Hepatocyte (in vitro differentiated cells): ENCODE results near the gene CHRNE. TPM values are rescaled to one million over a fixed set of nuclear protein-coding genes. Genes with fewer than 3 reads are reported as not detected.

Experiments
- DNase-seq: peaks from one replicate; pipeline ENCODE4 v3.0.0-alpha.2; 2016; ENCODE audit warnings: low spot score
- H2AFZ ChIP-seq: fragments of 200-600 bp; sonication (generic); 2 replicates; pipeline ENCODE4 v1.6.0; 2016; ENCODE audit warnings: antibody characterized with exemption, mild to moderate bottlenecking
- H3K27ac ChIP-seq: fragments of 200-600 bp; sonication (generic); 2 replicates; pipeline ENCODE4 v1.5.1; 2016; ENCODE audit warnings: mild to moderate bottlenecking
- H3K27me3 ChIP-seq: fragments of 200-600 bp; sonication (generic); 2 replicates; pipeline ENCODE4 v1.6.1; 2016
- H3K36me3 ChIP-seq: fragments of 200-600 bp; sonication (generic); replicated peaks from 2 replicates; pipeline ENCODE4 v1.5.1; 2016; ENCODE audit warnings: low read depth; ENCODE audit not compliant: insufficient read depth
- H3K4me1 ChIP-seq: fragments of 200-600 bp; sonication (generic); 2 replicates; pipeline ENCODE4 v1.5.1; 2016; ENCODE audit warnings: mild to moderate bottlenecking, moderate library complexity; ENCODE audit not compliant: insufficient read depth
- H3K4me2 ChIP-seq: fragments of 200-600 bp; sonication (generic); 2 replicates; pipeline ENCODE4 v1.6.0; 2016
- H3K4me3 ChIP-seq: fragments of 200-600 bp; sonication (generic); 2 replicates; pipeline ENCODE4 v1.5.1; 2016; ENCODE audit warnings: mild to moderate bottlenecking
- H3K79me2 ChIP-seq: fragments of 200-600 bp; sonication (generic); 2 replicates; pipeline ENCODE4 v1.6.0; 2017; ENCODE audit warnings: mild to moderate bottlenecking
- H3K9me2 ChIP-seq: fragments of 200-600 bp; sonication (generic); replicated peaks from 2 replicates; pipeline ENCODE4 v1.6.0; 2017; ENCODE audit warnings: mild to moderate bottlenecking; ENCODE audit not compliant: insufficient read depth
- H3K9me3 ChIP-seq: fragments of 200-600 bp; sonication (generic); 2 replicates; pipeline ENCODE4 v1.5.1; 2016; ENCODE audit warnings: low read depth, mild to moderate bottlenecking
- H4K20me1 ChIP-seq: fragments of 200-600 bp; sonication (generic); 2 replicates; pipeline ENCODE4 v1.6.0; 2016; ENCODE audit warnings: mild to moderate bottlenecking; ENCODE audit not compliant: insufficient read depth, poor library complexity, severe bottlenecking
- CTCF ChIP-seq: fragments of 200-600 bp; sonication (generic); IDR thresholded peaks from 2 replicates; pipeline ENCODE4 v1.5.1; 2016; ENCODE audit warnings: antibody characterized with exemption, mild to moderate bottlenecking; ENCODE audit not compliant: poor library complexity
- EZH2 ChIP-seq: fragments of 200-600 bp; sonication (generic); IDR thresholded peaks from 2 replicates; pipeline ENCODE4 v1.6.1; 2016; ENCODE audit warnings: antibody characterized with exemption, mild to moderate bottlenecking, borderline replicate concordance
- EZH2phosphoT487 ChIP-seq: fragments of 200-600 bp; sonication (generic); IDR thresholded peaks from one replicate; pipeline ENCODE4 v1.6.1; 2018; ENCODE audit warnings: antibody characterized with exemption, mild to moderate bottlenecking, low read depth, moderate library complexity; ENCODE audit not compliant: unreplicated experiment, severe bottlenecking
- WGBS: methylation state at CpG from one replicate; pipeline ENCODE4 v1.1.6; 2016; ENCODE audit warnings: low lambda C conversion rate; ENCODE audit errors: missing lambda C conversion rate; 5-methylcytosine and 5-hydroxymethylcytosine counted together
- polyA plus RNA-seq: library from polyadenylated mRNA; unstranded; fragments of >200 nt; fragmentation: Nextera tagmentation; extraction: Ambion mirVana; gene quantifications from 2 replicates; pipeline ENCODE4 v1.2.1, GENCODE V29; 2016
- total RNA-seq: library from RNA; depleted of rRNA; stranded (reverse); fragments of >200 nt; gene quantifications from 2 replicates; pipeline ENCODE4 v1.2.3, GENCODE V29; 2014

Gene CHRNE
- total and polyA plus RNA-seq, 2 experiments from 2014 or later = 0.60 to 1.2 TPM

- WGBS = 73% methylated on average over 2 of the region's 2 CpGs
Measured at GRCh38 chr17:4850246-4850645, 52.7 kb downstream of the CHRNE start.

GRCh38 chr17:4849011-4849536 is 53.8 kb downstream of the CHRNE start:
- Histone ChIP-seq H2AFZ (no peak overlapping the region), H3K4me2 (peak overlapping the region; percentile 44), H3K27me3 (no peaks in the 10 kb centered on the region), H4K20me1 (peaks cover 26% of the 10 kb centered on the region), H3K79me2 (peaks cover 85% of the 10 kb centered on the region), H3K9me3 (no peaks in the 10 kb centered on the region), H3K9me2 (no peaks in the 10 kb centered on the region), H3K27ac (peak overlapping the region; percentile 81), H3K4me3 (no peak overlapping the region), H3K4me1 (peaks cover 36% of the 10 kb centered on the region), H3K36me3 (no peaks in the 10 kb centered on the region)
- peak; percentile 48 for DNase-seq
- TF ChIP-seq EZH2phosphoT487 = no peak
- no peak for TF ChIP-seq EZH2
- no peak for TF ChIP-seq CTCF
- WGBS = 54% methylated on average over 5 of the region's 5 CpGs

More at GRCh38 chr17:4850246-4850645, 52.7 kb downstream of the CHRNE start:
- H3K4me2 ChIP-seq = no peak overlapping the region
- H3K36me3 ChIP-seq = no peaks in the 10 kb centered on the region
- DNase-seq = peak; percentile 39
- H3K4me3 ChIP-seq = no peak overlapping the region
- no peaks in the 10 kb centered on the region for H3K9me3 ChIP-seq
- H3K27ac ChIP-seq = peak overlapping the region; percentile 81
- no peak overlapping the region for H2AFZ ChIP-seq
- H3K27me3 ChIP-seq = no peaks in the 10 kb centered on the region
- H3K4me1 ChIP-seq = peaks cover 38% of the 10 kb centered on the region
- TF ChIP-seq EZH2 (no peak), CTCF (no peak), EZH2phosphoT487 (no peak)
- peaks cover 26% of the 10 kb centered on the region for H4K20me1 ChIP-seq
- H3K79me2 ChIP-seq = peaks cover 74% of the 10 kb centered on the region
- H3K9me2 ChIP-seq = no peaks in the 10 kb centered on the region

Other genes starting within 250 kb of the CHRNE start
- gene PELP1, start 199.0 kb downstream of the CHRNE start, total RNA-seq = 17.6 and 18.5 TPM in 2 replicates
- 35.2 and 42.9 TPM in 2 replicates for gene PELP1, start 199.0 kb downstream of the CHRNE start, polyA plus RNA-seq
- gene ARRB2, start 192.5 kb downstream of the CHRNE start, total RNA-seq = 15.3 and 17.4 TPM in 2 replicates
- 20.0 and 21.1 TPM in 2 replicates for gene ARRB2, start 192.5 kb downstream of the CHRNE start, polyA plus RNA-seq
- gene MED11, start 171.7 kb downstream of the CHRNE start, total RNA-seq = 36.3 and 36.9 TPM in 2 replicates
- gene MED11, start 171.7 kb downstream of the CHRNE start, polyA plus RNA-seq = 39.4 and 42.7 TPM in 2 replicates
- 1.6 and 2.9 TPM in 2 replicates for gene ZMYND15, start 163.3 kb downstream of the CHRNE start, total RNA-seq
- gene ZMYND15, start 163.3 kb downstream of the CHRNE start, polyA plus RNA-seq = 4.1 and 4.8 TPM in 2 replicates
- gene CXCL16, start 163.2 kb downstream of the CHRNE start, total RNA-seq = 38.7 and 39.9 TPM in 2 replicates
- gene CXCL16, start 163.2 kb downstream of the CHRNE start, polyA plus RNA-seq = 73.2 and 82.5 TPM in 2 replicates
- gene TM4SF5, start 131.2 kb downstream of the CHRNE start, total RNA-seq = 16.7 and 20.8 TPM in 2 replicates
- gene TM4SF5, start 131.2 kb downstream of the CHRNE start, polyA plus RNA-seq = 42.6 and 54.0 TPM in 2 replicates
- 0.33 TPM in 1 of 2 replicates, not detected in the other for gene VMO1, start 116.7 kb downstream of the CHRNE start, total RNA-seq
- gene VMO1, start 116.7 kb downstream of the CHRNE start, polyA plus RNA-seq = 2.7 and 4.3 TPM in 2 replicates
- gene GLTPD2, start 114.1 kb downstream of the CHRNE start, total RNA-seq = 36.4 and 40.1 TPM in 2 replicates
- gene GLTPD2, start 114.1 kb downstream of the CHRNE start, polyA plus RNA-seq = 80.7 and 100.0 TPM in 2 replicates
- 126 and 154 TPM in 2 replicates for gene PSMB6, start 106.9 kb downstream of the CHRNE start, total RNA-seq
- gene PSMB6, start 106.9 kb downstream of the CHRNE start, polyA plus RNA-seq = 287 and 295 TPM in 2 replicates
- gene PLD2, start 95.9 kb downstream of the CHRNE start, total RNA-seq = 13.9 and 25.2 TPM in 2 replicates
- gene PLD2, start 95.9 kb downstream of the CHRNE start, polyA plus RNA-seq = 21.8 and 27.3 TPM in 2 replicates
- 24.4 and 45.3 TPM in 2 replicates for gene MINK1, start 69.8 kb downstream of the CHRNE start, total RNA-seq
- 39.7 and 49.4 TPM in 2 replicates for gene MINK1, start 69.8 kb downstream of the CHRNE start, polyA plus RNA-seq
- 7.4 and 9.1 TPM in 2 replicates for gene C17orf107, start 3.6 kb downstream of the CHRNE start, total RNA-seq
- 8.8 and 14.1 TPM in 2 replicates for gene C17orf107, start 3.6 kb downstream of the CHRNE start, polyA plus RNA-seq
- gene GP1BA, start 29.2 kb upstream of the CHRNE start, total RNA-seq = not detected in 2 replicates
- gene GP1BA, start 29.2 kb upstream of the CHRNE start, polyA plus RNA-seq = 0.06 TPM in 1 of 2 replicates, not detected in the other
- gene SLC25A11, start 36.9 kb upstream of the CHRNE start, total RNA-seq = 42.9 and 59.5 TPM in 2 replicates
- 78.7 and 84.8 TPM in 2 replicates for gene SLC25A11, start 36.9 kb upstream of the CHRNE start, polyA plus RNA-seq
- 59.2 and 65.1 TPM in 2 replicates for gene RNF167, start 37.2 kb upstream of the CHRNE start, total RNA-seq
- gene RNF167, start 37.2 kb upstream of the CHRNE start, polyA plus RNA-seq = 66.5 and 75.3 TPM in 2 replicates
- 244 and 280 TPM in 2 replicates for gene PFN1, start 45.4 kb upstream of the CHRNE start, total RNA-seq
- 706 and 713 TPM in 2 replicates for gene PFN1, start 45.4 kb upstream of the CHRNE start, polyA plus RNA-seq
- gene ENO3, start 48.0 kb upstream of the CHRNE start, total RNA-seq = 16.3 and 18.7 TPM in 2 replicates
- 30.2 and 40.4 TPM in 2 replicates for gene ENO3, start 48.0 kb upstream of the CHRNE start, polyA plus RNA-seq
- 64.3 and 85.7 TPM in 2 replicates for gene SPAG7, start 64.7 kb upstream of the CHRNE start, total RNA-seq
- 194 and 224 TPM in 2 replicates for gene SPAG7, start 64.7 kb upstream of the CHRNE start, polyA plus RNA-seq
- 6.9 and 12.5 TPM in 2 replicates for gene CAMTA2, start 84.6 kb upstream of the CHRNE start, total RNA-seq
- 45.6 and 47.5 TPM in 2 replicates for gene CAMTA2, start 84.6 kb upstream of the CHRNE start, polyA plus RNA-seq
- 1.6 and 2.7 TPM in 2 replicates for gene INCA1, start 94.4 kb upstream of the CHRNE start, total RNA-seq
- gene INCA1, start 94.4 kb upstream of the CHRNE start, polyA plus RNA-seq = 4.1 and 5.5 TPM in 2 replicates
- 51.3 and 59.4 TPM in 2 replicates for gene KIF1C, start 94.9 kb upstream of the CHRNE start, total RNA-seq
- gene KIF1C, start 94.9 kb upstream of the CHRNE start, polyA plus RNA-seq = 65.2 and 75.9 TPM in 2 replicates
- 0.13 TPM in 1 of 2 replicates, not detected in the other for gene SLC52A1, start 132.3 kb upstream of the CHRNE start, total RNA-seq
- gene SLC52A1, start 132.3 kb upstream of the CHRNE start, polyA plus RNA-seq = 0.16 TPM in 1 of 2 replicates, not detected in the other
- gene ZFP3, start 175.4 kb upstream of the CHRNE start, total RNA-seq = 0.12 and 0.23 TPM in 2 replicates
- gene ZFP3, start 175.4 kb upstream of the CHRNE start, polyA plus RNA-seq = 0.24 and 0.32 TPM in 2 replicates
- 10.1 and 11.8 TPM in 2 replicates for gene ZNF232, start 208.8 kb upstream of the CHRNE start, total RNA-seq
- 8.1 and 12.0 TPM in 2 replicates for gene ZNF232, start 208.8 kb upstream of the CHRNE start, polyA plus RNA-seq
- 0.07 and 0.12 TPM in 2 replicates for gene USP6, start 212.9 kb upstream of the CHRNE start, total RNA-seq
- 0.11 and 0.34 TPM in 2 replicates for gene USP6, start 212.9 kb upstream of the CHRNE start, polyA plus RNA-seq